NCI-H82 treated with DMSO at 0.1 percent for 48 hours (cell line): ENCODE measurements around the gene USP16.
A peak's percentile ranks its signal among the peaks of the same experiment; 100 is the strongest.
"Not testable (repeated sequence)": the region's sequence is repeated elsewhere in the genome, so short reads cannot be mapped to it uniquely, and the experiment has no call there.

Experiments used
- DNase-seq: peaks from one replicate; lab custom pipeline; 2025; ENCODE audit not compliant: unreplicated experiment; lab: John Stamatoyannopoulos, UW

The USP16 gene

GRCh38 chr21:29033301-29033700, 8.8 kb downstream of the USP16 start:
- no peak for DNase-seq

GRCh38 chr21:29033871-29034270, 9.4 kb downstream of the USP16 start:
- DNase-seq, result no peak

- no peak for DNase-seq
Observed at GRCh38 chr21:29034678-29035077, 10.2 kb downstream of the USP16 start.

GRCh38 chr21:29052224-29052623, 27.8 kb downstream of the USP16 start:
- no peak for DNase-seq

GRCh38 chr21:29053011-29053553, 28.6 kb downstream of the USP16 start:
- no peak for DNase-seq

GRCh38 chr21:29053656-29054055, 29.2 kb downstream of the USP16 start:
- no peak for DNase-seq

GRCh38 chr21:29055080-29055479, 30.6 kb downstream of the USP16 start:
- DNase-seq, result no peak

- peak; percentile 23 for DNase-seq
Observed at GRCh38 chr21:29056005-29056404, 31.5 kb downstream of the USP16 start.

- DNase-seq, result no peak
Observed at GRCh38 chr21:29056538-29057050, 32.1 kb downstream of the USP16 start.

- no peak for DNase-seq
Observed at GRCh38 chr21:29064850-29065481, 40.5 kb downstream of the USP16 start.

- no peak for DNase-seq
Observed at GRCh38 chr21:29072873-29073221, 48.4 kb downstream of the USP16 start.

GRCh38 chr21:29073222-29074006, 48.9 kb downstream of the USP16 start, which contains the start of gene CCT8:
Gene CCT8 (minus strand): TSS chr21:29073648. CDS start chr21:29073590, 58 bp downstream.
- DNase-seq, result peak; percentile 95

GRCh38 chr21:29074007-29074376, 49.5 kb downstream of the USP16 start:
- no peak for DNase-seq

- DNase-seq, result no peak
Observed at GRCh38 chr21:29074783-29075182, 50.3 kb downstream of the USP16 start.

GRCh38 chr21:29075706-29076466, 51.4 kb downstream of the USP16 start:
- DNase-seq, result no peak

- not testable (repeated sequence) for DNase-seq
Observed at GRCh38 chr21:29076731-29077640, 52.5 kb downstream of the USP16 start.

GRCh38 chr21:29077651-29078090, 53.2 kb downstream of the USP16 start:
- no peak for DNase-seq

- DNase-seq, result no peak
Observed at GRCh38 chr21:29078869-29079767, 54.6 kb downstream of the USP16 start.

- no peak for DNase-seq
Observed at GRCh38 chr21:29080454-29080941, 56.0 kb downstream of the USP16 start.
